Astrocyte (in vitro differentiated cells and primary cell): ENCODE measurements around the gene SLC7A5.
"Not testable (repeated sequence)": the region's sequence is repeated elsewhere in the genome, so short reads cannot be mapped to it uniquely, and the experiment has no call there.

Source experiments
- EZH2 ChIP-seq: IDR thresholded peaks from 2 replicates; pipeline ENCODE4 v1.6.1; 2012; ENCODE audit warnings: mild to moderate bottlenecking, low read length, inconsistent platforms; ENCODE audit not compliant: insufficient read depth
- TF ChIP-seq, protein P1 (sequence below): IDR thresholded peaks from 2 replicates; pipeline ENCODE4 v1.5.1; 2011; ENCODE audit warnings: low read depth, mild to moderate bottlenecking, inconsistent platforms, low read length, moderate library complexity; ENCODE audit not compliant: insufficient read depth

DNA sequence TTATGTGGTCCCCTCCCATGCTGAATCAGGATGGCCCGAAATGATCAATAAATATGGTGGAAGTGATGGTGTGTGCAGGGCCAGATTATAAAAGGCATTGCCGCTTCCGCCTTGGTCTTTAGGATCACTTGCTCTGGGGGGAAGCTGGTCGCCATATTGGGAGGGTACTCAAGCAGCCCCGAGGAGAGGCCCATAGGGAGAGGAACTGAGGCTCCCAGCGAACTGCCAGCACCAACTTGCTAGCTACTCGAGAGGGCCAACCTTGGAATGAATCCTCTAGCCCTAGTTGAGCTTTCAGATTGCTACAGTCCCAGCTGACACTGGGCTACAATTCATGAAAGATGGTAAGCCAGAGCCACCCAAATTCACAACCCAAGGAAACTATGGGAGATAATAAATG, 19.0 kb upstream of the SLC7A5 start:
- TF ChIP-seq, protein P1, sequence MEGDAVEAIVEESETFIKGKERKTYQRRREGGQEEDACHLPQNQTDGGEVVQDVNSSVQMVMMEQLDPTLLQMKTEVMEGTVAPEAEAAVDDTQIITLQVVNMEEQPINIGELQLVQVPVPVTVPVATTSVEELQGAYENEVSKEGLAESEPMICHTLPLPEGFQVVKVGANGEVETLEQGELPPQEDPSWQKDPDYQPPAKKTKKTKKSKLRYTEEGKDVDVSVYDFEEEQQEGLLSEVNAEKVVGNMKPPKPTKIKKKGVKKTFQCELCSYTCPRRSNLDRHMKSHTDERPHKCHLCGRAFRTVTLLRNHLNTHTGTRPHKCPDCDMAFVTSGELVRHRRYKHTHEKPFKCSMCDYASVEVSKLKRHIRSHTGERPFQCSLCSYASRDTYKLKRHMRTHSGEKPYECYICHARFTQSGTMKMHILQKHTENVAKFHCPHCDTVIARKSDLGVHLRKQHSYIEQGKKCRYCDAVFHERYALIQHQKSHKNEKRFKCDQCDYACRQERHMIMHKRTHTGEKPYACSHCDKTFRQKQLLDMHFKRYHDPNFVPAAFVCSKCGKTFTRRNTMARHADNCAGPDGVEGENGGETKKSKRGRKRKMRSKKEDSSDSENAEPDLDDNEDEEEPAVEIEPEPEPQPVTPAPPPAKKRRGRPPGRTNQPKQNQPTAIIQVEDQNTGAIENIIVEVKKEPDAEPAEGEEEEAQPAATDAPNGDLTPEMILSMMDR, result not testable (repeated sequence)
- not testable (repeated sequence) for TF ChIP-seq EZH2
